Nephron (organoid): ENCODE data around the gene CYLC1.

ENCODE experiments used
- H3K27ac Mint-ChIP-seq, 3 experiments: 2 replicates each; pipeline ENCODE4 v1.8.0; 2020; ENCODE audit warnings: mixed read lengths in 3 of 3, mild to moderate bottlenecking in 2 of 3, moderate library complexity in 1 of 3
- H3K27me3 Mint-ChIP-seq: 2 replicates; pipeline ENCODE4 v1.8.0; 2021; ENCODE audit warnings: low read depth, mild to moderate bottlenecking, moderate library complexity, mixed read lengths
- H3K36me3 Mint-ChIP-seq: 2 replicates; pipeline ENCODE4 v1.8.0; 2020; ENCODE audit warnings: low read depth, mixed read lengths
- H3K4me1 Mint-ChIP-seq: 2 replicates; pipeline ENCODE4 v1.8.0; 2020; ENCODE audit warnings: mixed read lengths
- H3K4me3 Mint-ChIP-seq, 3 experiments: 2 replicates each; pipeline ENCODE4 v1.8.0; 2020; ENCODE audit warnings: mild to moderate bottlenecking in 3 of 3, mixed read lengths in 3 of 3, moderate library complexity in 2 of 3
- H3K9me3 Mint-ChIP-seq: 2 replicates; pipeline ENCODE4 v1.8.0; 2020; ENCODE audit warnings: mixed read lengths
- TF ChIP-seq, protein P1 (sequence below), 3 experiments: fragments of 200-600 bp; sonication (generic); IDR thresholded peaks; one replicate each; pipeline ENCODE4 v1.5.0; 2021; ENCODE audit warnings: antibody characterized with exemption in 3 of 3; ENCODE audit not compliant: unreplicated experiment in 3 of 3

Gene CYLC1, protein sequence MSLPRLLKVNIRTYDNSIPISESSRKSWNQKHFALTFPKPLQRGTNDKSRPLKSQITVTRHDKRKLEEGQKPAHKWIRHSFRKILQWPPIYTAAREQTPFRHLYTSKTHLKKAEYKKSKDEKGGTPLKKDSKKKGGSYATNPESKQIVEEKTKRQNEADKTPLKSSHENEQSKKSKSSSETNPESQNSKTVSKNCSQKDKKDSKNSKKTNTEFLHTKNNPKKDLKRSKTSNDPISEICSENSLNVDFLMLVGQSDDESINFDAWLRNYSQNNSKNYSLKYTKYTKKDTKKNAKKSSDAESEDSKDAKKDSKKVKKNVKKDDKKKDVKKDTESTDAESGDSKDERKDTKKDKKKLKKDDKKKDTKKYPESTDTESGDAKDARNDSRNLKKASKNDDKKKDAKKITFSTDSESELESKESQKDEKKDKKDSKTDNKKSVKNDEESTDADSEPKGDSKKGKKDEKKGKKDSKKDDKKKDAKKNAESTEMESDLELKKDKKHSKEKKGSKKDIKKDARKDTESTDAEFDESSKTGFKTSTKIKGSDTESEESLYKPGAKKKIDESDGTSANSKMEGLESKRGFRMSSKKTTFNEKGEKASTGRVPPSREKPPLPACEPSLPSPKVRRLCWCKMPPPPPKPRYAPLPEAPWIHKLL

DNA sequence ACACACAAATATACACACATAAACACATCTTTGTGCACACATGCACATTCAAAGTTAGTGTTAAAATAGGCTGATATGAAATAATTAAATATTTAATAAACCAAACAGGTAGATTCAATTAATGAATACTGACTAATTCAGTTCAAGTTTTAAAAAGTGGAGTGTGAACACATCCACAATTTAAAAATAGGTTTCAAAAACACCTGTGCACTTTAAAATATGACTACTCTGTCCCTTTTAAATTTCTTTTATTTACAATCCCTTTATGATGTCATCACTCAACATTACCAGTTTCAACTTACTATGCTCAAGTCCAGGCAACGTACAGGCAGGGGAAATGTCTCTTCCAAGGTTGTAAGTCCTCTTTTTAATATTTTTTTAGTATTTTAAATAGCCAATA lies at the start of gene CYLC1:
Gene CYLC1, plus strand, starts transcription at position 301 of the 400 bp plus-strand sequence. Its CDS starts 37 bp downstream, at position 338.
- TF ChIP-seq, protein P1, sequence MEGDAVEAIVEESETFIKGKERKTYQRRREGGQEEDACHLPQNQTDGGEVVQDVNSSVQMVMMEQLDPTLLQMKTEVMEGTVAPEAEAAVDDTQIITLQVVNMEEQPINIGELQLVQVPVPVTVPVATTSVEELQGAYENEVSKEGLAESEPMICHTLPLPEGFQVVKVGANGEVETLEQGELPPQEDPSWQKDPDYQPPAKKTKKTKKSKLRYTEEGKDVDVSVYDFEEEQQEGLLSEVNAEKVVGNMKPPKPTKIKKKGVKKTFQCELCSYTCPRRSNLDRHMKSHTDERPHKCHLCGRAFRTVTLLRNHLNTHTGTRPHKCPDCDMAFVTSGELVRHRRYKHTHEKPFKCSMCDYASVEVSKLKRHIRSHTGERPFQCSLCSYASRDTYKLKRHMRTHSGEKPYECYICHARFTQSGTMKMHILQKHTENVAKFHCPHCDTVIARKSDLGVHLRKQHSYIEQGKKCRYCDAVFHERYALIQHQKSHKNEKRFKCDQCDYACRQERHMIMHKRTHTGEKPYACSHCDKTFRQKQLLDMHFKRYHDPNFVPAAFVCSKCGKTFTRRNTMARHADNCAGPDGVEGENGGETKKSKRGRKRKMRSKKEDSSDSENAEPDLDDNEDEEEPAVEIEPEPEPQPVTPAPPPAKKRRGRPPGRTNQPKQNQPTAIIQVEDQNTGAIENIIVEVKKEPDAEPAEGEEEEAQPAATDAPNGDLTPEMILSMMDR (IDR thresholded peaks at IDR 0.05; ENCODE audit: unreplicated experiment in 3 of 3): no peak
- no peaks in the 10 kb centered on the region for H3K36me3 Mint-ChIP-seq
- H3K27ac Mint-ChIP-seq: no peak within 1 kb of the TSS
- H3K4me1 Mint-ChIP-seq: no peaks in the 10 kb centered on the region
- no peaks in the 10 kb centered on the region for H3K27me3 Mint-ChIP-seq
- H3K9me3 Mint-ChIP-seq: no peaks in the 10 kb centered on the region
- H3K4me3 Mint-ChIP-seq: no peak within 1 kb of the TSS

DNA sequence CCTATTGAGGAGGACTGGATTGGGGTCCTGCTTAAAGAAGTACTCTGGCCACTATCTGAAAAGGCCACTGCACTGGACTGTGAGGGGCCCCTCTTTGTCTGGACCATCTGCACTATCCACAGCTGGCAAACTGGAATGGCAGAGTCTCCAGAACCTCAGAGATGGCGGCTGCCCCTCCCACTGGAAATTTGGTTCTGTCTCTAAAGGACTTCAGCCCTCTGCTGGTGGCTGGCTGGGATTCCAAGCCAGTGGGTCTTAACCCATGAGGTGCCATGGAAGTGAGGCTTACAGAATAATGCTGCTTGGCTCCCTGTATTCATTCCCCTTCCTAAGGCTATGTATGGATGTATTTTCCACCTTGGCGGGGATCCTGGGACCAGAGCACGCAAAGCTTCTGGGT lies 41.6 kb upstream of the CYLC1 start:
- H3K36me3 Mint-ChIP-seq: no peaks in the 10 kb centered on the region
- TF ChIP-seq, protein P1 (IDR thresholded peaks at IDR 0.05; ENCODE audit: unreplicated experiment in 3 of 3): no peak

DNA sequence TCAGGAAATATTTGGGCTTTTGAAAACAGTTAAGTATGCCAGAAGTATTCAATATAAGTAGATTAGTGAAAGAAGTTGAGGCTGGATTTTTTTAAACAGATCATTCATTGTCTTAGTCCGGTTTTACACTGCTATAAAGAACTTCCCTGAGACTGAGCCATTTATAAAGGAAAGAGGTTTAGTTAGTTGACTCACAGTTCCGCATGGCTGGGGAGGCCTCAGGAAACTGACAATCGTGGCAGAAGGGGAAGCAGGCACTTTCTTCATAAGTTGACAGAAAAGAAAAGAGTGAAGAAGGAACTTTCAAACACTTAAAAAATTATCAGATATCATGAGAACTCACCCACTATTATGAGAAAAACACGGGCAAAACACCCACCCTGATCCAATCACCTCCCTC lies 31.1 kb upstream of the CYLC1 start:
- no peak overlapping the region for H3K27ac Mint-ChIP-seq
- H3K9me3 Mint-ChIP-seq: peaks cover 5% of the 10 kb centered on the region
- no peaks in the 10 kb centered on the region for H3K4me1 Mint-ChIP-seq
- H3K27me3 Mint-ChIP-seq: no peaks in the 10 kb centered on the region
- H3K36me3 Mint-ChIP-seq: no peaks in the 10 kb centered on the region
- H3K4me3 Mint-ChIP-seq: no peak overlapping the region
- TF ChIP-seq, protein P1 (IDR thresholded peaks at IDR 0.05; ENCODE audit: unreplicated experiment in 3 of 3): no peak

More for the DNA sequence above, 41.6 kb upstream of the CYLC1 start:
- H3K4me3 Mint-ChIP-seq: no peak overlapping the region
- no peaks in the 10 kb centered on the region for H3K4me1 Mint-ChIP-seq
- no peak overlapping the region for H3K27ac Mint-ChIP-seq
- H3K27me3 Mint-ChIP-seq: no peaks in the 10 kb centered on the region
- H3K9me3 Mint-ChIP-seq: peaks cover 16% of the 10 kb centered on the region

DNA sequence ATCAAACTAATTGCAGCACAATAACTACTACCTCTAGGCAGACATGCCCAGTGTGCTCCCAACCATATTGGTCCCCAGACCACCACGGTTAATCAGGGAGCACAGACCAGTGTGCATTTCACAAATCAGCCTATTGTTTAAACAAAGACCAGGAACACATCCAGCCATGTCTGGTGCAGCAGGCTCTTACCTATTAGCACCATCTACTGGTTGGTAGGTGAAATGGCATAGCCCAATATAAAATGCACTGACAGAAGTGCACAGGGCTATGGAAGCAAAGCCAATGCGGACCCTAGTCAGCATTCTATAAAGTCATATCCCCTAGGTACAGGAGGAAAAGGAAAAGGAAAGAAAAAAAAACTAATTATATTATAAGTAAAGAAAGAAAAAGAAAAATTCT lies 15.5 kb upstream of the CYLC1 start:
- Mint-ChIP-seq H3K36me3 (no peaks in the 10 kb centered on the region), H3K4me1 (no peaks in the 10 kb centered on the region), H3K27ac (no peak overlapping the region), H3K4me3 (no peak overlapping the region), H3K27me3 (no peaks in the 10 kb centered on the region), H3K9me3 (peaks cover 14% of the 10 kb centered on the region)
- TF ChIP-seq, protein P1 (IDR thresholded peaks at IDR 0.05; ENCODE audit: unreplicated experiment in 3 of 3): peak; percentile 61 to 67 (median 61)

DNA sequence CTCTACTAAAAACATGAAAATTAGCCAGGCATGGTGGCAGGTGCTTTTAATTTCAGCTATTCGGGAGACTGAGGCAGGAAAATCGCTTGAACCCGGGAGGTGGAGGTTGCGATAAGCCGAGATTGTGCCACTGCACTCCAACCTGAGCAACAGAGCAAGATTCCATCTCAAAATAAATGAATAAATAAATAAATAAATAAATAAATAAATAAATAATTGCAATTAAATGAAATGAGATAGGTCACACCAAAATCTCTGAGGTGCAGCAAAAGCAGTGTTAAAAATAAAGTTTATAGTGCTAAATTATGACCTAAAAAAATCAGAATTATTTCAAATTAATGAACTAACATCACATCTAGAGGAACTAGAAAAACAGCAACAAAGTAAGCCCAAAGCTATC lies 13.6 kb upstream of the CYLC1 start:
- H3K9me3 Mint-ChIP-seq: peaks cover 12% of the 10 kb centered on the region
- no peak overlapping the region for H3K4me3 Mint-ChIP-seq
- no peaks in the 10 kb centered on the region for H3K4me1 Mint-ChIP-seq
- no peak overlapping the region for H3K27ac Mint-ChIP-seq
- H3K27me3 Mint-ChIP-seq: no peaks in the 10 kb centered on the region
- TF ChIP-seq, protein P1 (IDR thresholded peaks at IDR 0.05; ENCODE audit: unreplicated experiment in 3 of 3): no peak
- no peaks in the 10 kb centered on the region for H3K36me3 Mint-ChIP-seq
